ENCODE measurements around the gene CCPG1.

CCPG1 gene

DNA sequence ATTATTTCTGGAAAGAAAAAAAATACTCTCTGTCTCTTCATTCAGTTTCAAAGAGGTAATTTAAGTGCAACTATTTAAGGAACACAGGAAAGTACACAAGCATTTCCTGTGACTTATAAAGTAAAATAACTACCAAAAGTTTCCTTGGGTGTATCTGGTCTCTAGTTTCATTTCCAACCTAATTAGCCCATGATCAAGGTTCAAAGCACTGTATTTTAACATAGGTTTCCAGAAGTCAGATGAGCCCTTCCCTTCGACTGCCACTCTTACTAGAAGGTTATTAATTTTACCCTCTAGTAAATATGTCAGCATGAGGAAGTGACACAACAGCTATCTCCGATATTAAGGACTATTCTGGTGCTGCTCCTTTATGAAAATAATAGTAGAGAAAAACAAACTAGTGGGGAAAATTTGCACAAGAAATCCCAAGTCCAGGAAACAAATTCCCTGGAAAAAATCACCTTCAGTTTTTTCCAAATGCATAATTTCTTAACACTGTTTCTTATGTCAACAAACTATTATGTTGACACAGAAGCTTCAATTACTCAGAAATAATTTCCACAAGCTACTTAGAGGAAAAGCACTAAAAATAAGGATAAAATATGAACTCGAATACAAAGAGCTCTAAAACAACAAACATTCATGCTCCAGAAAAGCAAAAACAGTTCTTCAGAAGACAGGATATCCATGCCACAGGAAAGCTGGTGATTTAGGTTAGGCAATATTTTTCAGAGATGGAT, 35.3 kb downstream of the CCPG1 start:
- H3K9ac ChIP-seq (ENCODE audit: low read depth, low read length, poor library complexity): no peak overlapping the region

DNA sequence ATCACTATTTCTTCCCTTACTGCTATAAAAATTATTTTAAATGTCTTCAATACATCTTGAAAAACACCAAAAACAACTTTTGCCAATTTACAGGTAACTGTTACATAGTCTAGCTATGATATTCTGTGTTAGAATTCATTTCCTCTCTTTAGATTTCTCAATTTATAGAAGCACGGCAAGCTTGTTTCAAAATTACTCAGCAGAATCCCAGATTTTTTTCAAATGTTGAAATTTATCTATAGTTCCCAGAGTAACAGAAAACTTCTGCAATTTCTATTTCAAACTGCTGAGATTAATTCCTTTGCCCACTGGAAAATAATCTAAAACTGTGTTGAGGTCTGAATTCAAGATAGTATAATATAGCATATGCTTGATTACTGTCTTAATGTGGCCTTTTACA, 41.2 kb downstream of the CCPG1 start:
- Histone ChIP-seq H4K8ac (ENCODE audit: low read depth, low read length) (no peak overlapping the region), H3K4me1 (ENCODE audit: control insufficient read depth in 2 of 2, insufficient read depth in 1 of 2, low read depth in 1 of 2, low read length in 2 of 2) (no peaks in the 10 kb centered on the region), H3K18ac (ENCODE audit: low read length) (no peak overlapping the region), H3K9ac (ENCODE audit: low read depth, low read length, poor library complexity) (no peak overlapping the region), H3K27ac (replicated peaks; ENCODE audit: low read length) (no peak overlapping the region), H3K27me3 (ENCODE audit: control insufficient read depth in 3 of 3, insufficient read depth in 3 of 3, low read depth in 1 of 3, low read length in 3 of 3) (no peaks in the 10 kb centered on the region), H3K4ac (ENCODE audit: low read length) (no peak overlapping the region), H3K4me2 (ENCODE audit: insufficient read depth, low read length, poor library complexity, severe bottlenecking) (no peak overlapping the region), H3K4me3 (ENCODE audit: low read length in 2 of 2) (no peak overlapping the region), H2BK12ac (ENCODE audit: low read length) (no peak overlapping the region), H2BK15ac (ENCODE audit: low read length) (no peak overlapping the region), H3K23ac (ENCODE audit: low read depth, low read length, poor library complexity) (no peak overlapping the region), H3K9me3 (replicated peaks in 1 of 2; ENCODE audit: control insufficient read depth in 2 of 2, insufficient read depth in 1 of 2, low read depth in 1 of 2, low read length in 2 of 2) (no peaks in the 10 kb centered on the region), H3K79me1 (ENCODE audit: low read depth, low read length) (no peaks in the 10 kb centered on the region), H3K36me3 (replicated peaks in 1 of 2; ENCODE audit: control insufficient read depth in 2 of 2, insufficient read depth in 2 of 2, low read length in 2 of 2) (peaks cover 0 to 10% of the 10 kb centered on the region in 2 donors), H2BK5ac (ENCODE audit: low read length) (no peak overlapping the region), H2AFZ (ENCODE audit: low read length) (no peak overlapping the region), H2AK5ac (ENCODE audit: low read depth, low read length) (no peak overlapping the region), H4K91ac (ENCODE audit: low read depth, low read length, poor library complexity) (no peak overlapping the region), H3K14ac (ENCODE audit: low read length) (no peak overlapping the region), H2BK120ac (ENCODE audit: low read depth, low read length) (no peak overlapping the region)
- WGBS, 2 donors (ENCODE audit: extremely low coverage in 2 of 2, insufficient read length in 2 of 2, insufficient replicate concordance in 1 of 2): no CpG with 5 or more reads among the region's 1 CpG
- DNase-seq (ENCODE audit: low spot score): no peak

More for the DNA sequence above, 35.3 kb downstream of the CCPG1 start:
- Histone ChIP-seq H3K27me3 (ENCODE audit: control insufficient read depth in 3 of 3, insufficient read depth in 3 of 3, low read depth in 1 of 3, low read length in 3 of 3) (no peaks in the 10 kb centered on the region), H3K79me1 (ENCODE audit: low read depth, low read length) (no peaks in the 10 kb centered on the region), H2BK15ac (ENCODE audit: low read length) (no peak overlapping the region), H3K4me1 (ENCODE audit: control insufficient read depth in 2 of 2, insufficient read depth in 1 of 2, low read depth in 1 of 2, low read length in 2 of 2) (no peaks in the 10 kb centered on the region), H3K4me3 (ENCODE audit: low read length in 2 of 2) (no peak overlapping the region), H3K27ac (replicated peaks; ENCODE audit: low read length) (no peak overlapping the region), H3K23ac (ENCODE audit: low read depth, low read length, poor library complexity) (no peak overlapping the region), H3K4ac (ENCODE audit: low read length) (no peak overlapping the region), H4K8ac (ENCODE audit: low read depth, low read length) (no peak overlapping the region), H3K36me3 (replicated peaks in 1 of 2; ENCODE audit: control insufficient read depth in 2 of 2, insufficient read depth in 2 of 2, low read length in 2 of 2) (peaks cover 2 to 23% of the 10 kb centered on the region in 2 donors), H3K14ac (ENCODE audit: low read length) (no peak overlapping the region), H3K18ac (ENCODE audit: low read length) (no peak overlapping the region), H2AK5ac (ENCODE audit: low read depth, low read length) (no peak overlapping the region), H3K4me2 (ENCODE audit: insufficient read depth, low read length, poor library complexity, severe bottlenecking) (no peak overlapping the region), H2BK120ac (ENCODE audit: low read depth, low read length) (no peak overlapping the region), H2BK12ac (ENCODE audit: low read length) (no peak overlapping the region), H4K91ac (ENCODE audit: low read depth, low read length, poor library complexity) (no peak overlapping the region), H2BK5ac (ENCODE audit: low read length) (no peak overlapping the region), H2AFZ (ENCODE audit: low read length) (no peak overlapping the region), H3K9me3 (replicated peaks in 1 of 2; ENCODE audit: control insufficient read depth in 2 of 2, insufficient read depth in 1 of 2, low read depth in 1 of 2, low read length in 2 of 2) (no peaks in the 10 kb centered on the region)
- WGBS, 2 donors (ENCODE audit: extremely low coverage in 2 of 2, insufficient read length in 2 of 2, insufficient replicate concordance in 1 of 2): no CpG with 5 or more reads among the region's 3 CpGs
- DNase-seq (ENCODE audit: low spot score): no peak

GRCh38 chr15:55362641-55363040, 45.5 kb downstream of the CCPG1 start:
- Histone ChIP-seq H3K27ac (replicated peaks; ENCODE audit: low read length) (no peak overlapping the region), H3K9ac (ENCODE audit: low read depth, low read length, poor library complexity) (no peak overlapping the region), H3K79me1 (ENCODE audit: low read depth, low read length) (no peaks in the 10 kb centered on the region), H2BK120ac (ENCODE audit: low read depth, low read length) (no peak overlapping the region), H3K4ac (ENCODE audit: low read length) (no peak overlapping the region), H3K36me3 (replicated peaks in 1 of 2; ENCODE audit: control insufficient read depth in 2 of 2, insufficient read depth in 2 of 2, low read length in 2 of 2) (no peaks in the 10 kb centered on the region), H3K4me1 (ENCODE audit: control insufficient read depth in 2 of 2, insufficient read depth in 1 of 2, low read depth in 1 of 2, low read length in 2 of 2) (no peaks in the 10 kb centered on the region), H4K8ac (ENCODE audit: low read depth, low read length) (no peak overlapping the region), H3K14ac (ENCODE audit: low read length) (no peak overlapping the region), H3K18ac (ENCODE audit: low read length) (no peak overlapping the region), H3K4me2 (ENCODE audit: insufficient read depth, low read length, poor library complexity, severe bottlenecking) (no peak overlapping the region), H3K4me3 (ENCODE audit: low read length in 2 of 2) (no peak overlapping the region), H3K27me3 (ENCODE audit: control insufficient read depth in 3 of 3, insufficient read depth in 3 of 3, low read depth in 1 of 3, low read length in 3 of 3) (no peaks in the 10 kb centered on the region), H3K23ac (ENCODE audit: low read depth, low read length, poor library complexity) (no peak overlapping the region), H4K91ac (ENCODE audit: low read depth, low read length, poor library complexity) (no peak overlapping the region), H2AFZ (ENCODE audit: low read length) (no peak overlapping the region), H3K9me3 (replicated peaks in 1 of 2; ENCODE audit: control insufficient read depth in 2 of 2, insufficient read depth in 1 of 2, low read depth in 1 of 2, low read length in 2 of 2) (no peaks in the 10 kb centered on the region), H2BK12ac (ENCODE audit: low read length) (no peak overlapping the region), H2AK5ac (ENCODE audit: low read depth, low read length) (no peak overlapping the region), H2BK15ac (ENCODE audit: low read length) (no peak overlapping the region), H2BK5ac (ENCODE audit: low read length) (no peak overlapping the region)
- WGBS, 2 donors (ENCODE audit: extremely low coverage in 2 of 2, insufficient read length in 2 of 2, insufficient replicate concordance in 1 of 2): no CpG with 5 or more reads among the region's 2 CpGs
- DNase-seq (ENCODE audit: low spot score): no peak

DNA sequence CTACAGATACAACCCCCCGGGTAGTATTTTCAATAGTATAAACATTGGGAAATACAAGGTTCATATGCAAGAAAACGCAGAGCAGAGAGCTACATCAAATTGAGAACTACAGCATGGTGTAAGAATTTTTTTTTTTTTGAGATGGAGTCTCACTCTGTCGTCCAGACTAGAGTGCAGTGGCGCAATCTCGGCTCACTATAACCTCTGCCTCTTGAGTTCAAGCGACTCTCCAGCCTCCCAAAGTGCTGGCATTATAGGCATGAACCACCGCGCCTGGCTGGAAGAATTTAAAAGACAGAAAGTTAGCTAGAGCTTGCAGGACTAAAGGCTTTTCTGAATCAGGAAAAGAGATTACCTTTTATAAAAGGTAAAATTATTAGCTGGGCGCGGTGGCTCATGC, 47.1 kb downstream of the CCPG1 start:
- no peak overlapping the region for H2BK120ac ChIP-seq (ENCODE audit: low read depth, low read length)
- WGBS, 2 donors (ENCODE audit: extremely low coverage in 2 of 2, insufficient read length in 2 of 2, insufficient replicate concordance in 1 of 2): no CpG with 5 or more reads among the region's 10 CpGs

More for the DNA sequence above, 47.1 kb downstream of the CCPG1 start:
- no peak overlapping the region for H2AK5ac ChIP-seq (ENCODE audit: low read depth, low read length)
- no peaks in the 10 kb centered on the region for H3K27me3 ChIP-seq (ENCODE audit: control insufficient read depth in 3 of 3, insufficient read depth in 3 of 3, low read depth in 1 of 3, low read length in 3 of 3)
- H2BK5ac ChIP-seq (ENCODE audit: low read length): no peak overlapping the region
- no peak overlapping the region for H2AFZ ChIP-seq (ENCODE audit: low read length)
- H3K4me1 ChIP-seq (ENCODE audit: control insufficient read depth in 2 of 2, insufficient read depth in 1 of 2, low read depth in 1 of 2, low read length in 2 of 2): no peaks in the 10 kb centered on the region
- no peak overlapping the region for H3K4ac ChIP-seq (ENCODE audit: low read length)
- H3K14ac ChIP-seq (ENCODE audit: low read length): no peak overlapping the region
- no peaks in the 10 kb centered on the region for H3K9me3 ChIP-seq (replicated peaks in 1 of 2; ENCODE audit: control insufficient read depth in 2 of 2, insufficient read depth in 1 of 2, low read depth in 1 of 2, low read length in 2 of 2)
- H3K79me1 ChIP-seq (ENCODE audit: low read depth, low read length): no peaks in the 10 kb centered on the region
- H3K9ac ChIP-seq (ENCODE audit: low read depth, low read length, poor library complexity): no peak overlapping the region
- no peak overlapping the region for H4K8ac ChIP-seq (ENCODE audit: low read depth, low read length)
- H3K23ac ChIP-seq (ENCODE audit: low read depth, low read length, poor library complexity): no peak overlapping the region
- no peak overlapping the region for H2BK12ac ChIP-seq (ENCODE audit: low read length)
- no peak overlapping the region for H3K4me2 ChIP-seq (ENCODE audit: insufficient read depth, low read length, poor library complexity, severe bottlenecking)
- no peaks in the 10 kb centered on the region for H3K36me3 ChIP-seq (replicated peaks in 1 of 2; ENCODE audit: control insufficient read depth in 2 of 2, insufficient read depth in 2 of 2, low read length in 2 of 2)
- no peak for DNase-seq (ENCODE audit: low spot score)
- no peak overlapping the region for H4K91ac ChIP-seq (ENCODE audit: low read depth, low read length, poor library complexity)
- no peak overlapping the region for H3K27ac ChIP-seq (replicated peaks; ENCODE audit: low read length)
- H3K18ac ChIP-seq (ENCODE audit: low read length): no peak overlapping the region
- H2BK15ac ChIP-seq (ENCODE audit: low read length): no peak overlapping the region
- H3K4me3 ChIP-seq (ENCODE audit: low read length in 2 of 2): no peak overlapping the region
